GM12878 (cell line): ENCODE data around the gene SLC35F6. TPM values are rescaled to one million over a fixed set of nuclear protein-coding genes. Genes with fewer than 3 reads are reported as not detected.
A peak's percentile ranks its signal among the peaks of the same experiment; 100 is the strongest.

ENCODE experiments used
- ATAC-seq: fragments of 200-7000 bp; cut with Tn5 transposase; 3 replicates; pipeline ENCODE4 v1.9.1; 2020; ENCODE audit warnings: mild to moderate bottlenecking, moderate library complexity
- BruUV-seq: library from RNA; stranded (reverse); fragments of 400-500 nt; replicated peaks from 2 replicates; lab custom pipeline; 2021; lab: Mats Ljungman, UMichigan
- CTCF ChIA-PET: fragments of 300-600 bp; sonication (Branson Sonifier 250); formaldehyde crosslinking; extraction: SDS; loops from one replicate; lab custom pipeline; 2021; ENCODE audit warnings: inconsistent platforms; lab: Yijun Ruan, JAX
- POLR2A ChIA-PET: fragments of 350-600 bp; formaldehyde crosslinking; extraction: SDS; loops from one replicate; lab custom pipeline; 2021; ENCODE audit warnings: inconsistent platforms; lab: Charles Lee
- RAD21 ChIA-PET: fragments of 300-600 bp; sonication (Branson Sonifier 250); formaldehyde crosslinking; loops from one replicate; lab custom pipeline; 2023; ENCODE audit warnings: antibody characterized with exemption; ENCODE audit not compliant: unreplicated experiment; lab: Charles Lee
- SMC1A ChIA-PET: fragments of 300-600 bp; sonication (Branson Sonifier 250); formaldehyde crosslinking; loops from one replicate; lab custom pipeline; 2023; ENCODE audit not compliant: unreplicated experiment, uncharacterized antibody; lab: Charles Lee
- DNase-seq: peaks from one replicate; pipeline ENCODE4 v3.0.0-alpha.2; 2011; ENCODE audit warnings: low read depth, low spot score
- FAIRE-seq: peaks from 3 replicates; lab custom pipeline; 2011; peaks lifted over from hg19 to GRCh38; lab: Jason Lieb, UNC
- H2AFZ ChIP-seq: 2 replicates; pipeline ENCODE4 v1.6.0; 2011; ENCODE audit warnings: low read depth, low read length, control low read depth; ENCODE audit not compliant: control insufficient read depth
- H3K27ac ChIP-seq: 2 replicates; pipeline ENCODE4 v1.5.1; 2011; ENCODE audit warnings: control low read depth; ENCODE audit not compliant: control insufficient read depth, insufficient read depth
- H3K27me3 ChIP-seq, 2 experiments: replicated peaks in 1 of 2; 2 replicates each; pipeline versions ENCODE4 v1.6.0 to v1.6.1; 2011; ENCODE audit warnings: low read length in 1 of 2; ENCODE audit not compliant: control insufficient read depth in 2 of 2, insufficient read depth in 2 of 2
- H3K36me3 ChIP-seq, 2 experiments: 2 replicates each; pipeline ENCODE4 v1.5.1; 2011; ENCODE audit warnings: low read length in 1 of 2; ENCODE audit not compliant: control insufficient read depth in 2 of 2, insufficient read depth in 2 of 2
- H3K4me1 ChIP-seq: 2 replicates; pipeline ENCODE4 v1.6.1; 2011; ENCODE audit warnings: mild to moderate bottlenecking, low read length, moderate library complexity, mixed read lengths; ENCODE audit not compliant: control insufficient read depth, insufficient read depth
- H3K4me2 ChIP-seq: 2 replicates; pipeline ENCODE4 v1.6.0; 2011; ENCODE audit warnings: control low read depth; ENCODE audit not compliant: control insufficient read depth, insufficient read depth
- H3K4me3 ChIP-seq: fragments of 200-600 bp; sonication (generic); 2 replicates; pipeline ENCODE4 v1.5.1; 2016
- H3K79me2 ChIP-seq: 2 replicates; pipeline ENCODE4 v1.6.0; 2011; ENCODE audit warnings: low read length; ENCODE audit not compliant: control insufficient read depth, insufficient read depth
- H3K9ac ChIP-seq: 2 replicates; pipeline ENCODE4 v1.8.0; 2011; ENCODE audit warnings: low read length, control low read depth, mixed read lengths; ENCODE audit not compliant: control insufficient read depth, insufficient read depth
- H3K9me3 ChIP-seq: replicated peaks from 3 replicates; pipeline ENCODE4 v1.5.1; 2011; ENCODE audit warnings: mild to moderate bottlenecking, low read length; ENCODE audit not compliant: control insufficient read depth, insufficient read depth
- H4K20me1 ChIP-seq: 2 replicates; pipeline ENCODE4 v1.6.0; 2011; ENCODE audit not compliant: control insufficient read depth, insufficient read depth
- BACH1 ChIP-seq: fragments of 450-650 bp; IDR thresholded peaks from 2 replicates; pipeline ENCODE4 v1.6.1; 2017; ENCODE audit warnings: mild to moderate bottlenecking, borderline replicate concordance
- ETV6 ChIP-seq, 2 experiments: fragments of 450-650 bp in 1 of 2; IDR thresholded peaks in 1 of 2; conservative IDR thresholded peaks in 1 of 2; 2 replicates each; pipeline ENCODE4 v1.6.1; 2014; ENCODE audit warnings: antibody characterized with exemption in 1 of 2, borderline replicate concordance in 1 of 2, low read depth in 1 of 2, mild to moderate bottlenecking in 1 of 2, moderate library complexity in 1 of 2
- EZH2 ChIP-seq: IDR thresholded peaks from 2 replicates; pipeline ENCODE4 v1.6.1; 2012; ENCODE audit warnings: low read depth, mild to moderate bottlenecking, control low read depth, inconsistent platforms, low read length, borderline replicate concordance; ENCODE audit not compliant: control insufficient read depth
- IKZF1 ChIP-seq: fragments of 450-650 bp; conservative IDR thresholded peaks from 2 replicates; pipeline ENCODE4 v1.6.1; 2017; ENCODE audit warnings: antibody characterized with exemption, mild to moderate bottlenecking
- JUNB ChIP-seq: IDR thresholded peaks from 2 replicates; pipeline ENCODE4 v1.6.1; 2016; ENCODE audit warnings: antibody characterized with exemption, mild to moderate bottlenecking
- NR2C1 ChIP-seq: fragments of 450-650 bp; IDR thresholded peaks from 2 replicates; pipeline ENCODE4 v1.6.1; 2017; ENCODE audit warnings: antibody characterized with exemption, mild to moderate bottlenecking, moderate library complexity
- RFX5 ChIP-seq: IDR thresholded peaks from 2 replicates; pipeline ENCODE4 v1.6.1; 2011; ENCODE audit warnings: low read depth, low read length, improper control_type of control experiment
- SREBF2 ChIP-seq: IDR thresholded peaks from 2 replicates; pipeline ENCODE4 v1.6.1; 2012; ENCODE audit warnings: mild to moderate bottlenecking, low read length
- TAF1 ChIP-seq: IDR thresholded peaks from 2 replicates; pipeline ENCODE4 v1.6.1; 2011; ENCODE audit warnings: mild to moderate bottlenecking, low read depth, low read length, borderline replicate concordance
- TCF12 ChIP-seq: IDR thresholded peaks from 2 replicates; pipeline ENCODE4 v1.6.1; 2011; ENCODE audit warnings: low read depth, mild to moderate bottlenecking, low read length
- WRNIP1 ChIP-seq: IDR thresholded peaks from 2 replicates; pipeline ENCODE4 v1.6.1; 2011; ENCODE audit warnings: low read depth, low read length, improper control_type of control experiment, borderline replicate concordance
- YY1 ChIP-seq: IDR thresholded peaks from 2 replicates; pipeline ENCODE4 v1.6.1; 2011; ENCODE audit warnings: low read depth, mild to moderate bottlenecking, low read length
- ZNF384 ChIP-seq: IDR thresholded peaks from 2 replicates; pipeline ENCODE4 v1.6.1; 2012; ENCODE audit warnings: low read depth, mild to moderate bottlenecking, low read length, improper control_type of control experiment, borderline replicate concordance
- WGBS: methylation state at CpG from one replicate; pipeline ENCODE4 v1.1.6; 2016; ENCODE audit warnings: low lambda C conversion rate; ENCODE audit not compliant: insufficient replicate concordance, insufficient coverage; ENCODE audit errors: missing lambda C conversion rate; 5-methylcytosine and 5-hydroxymethylcytosine counted together
- in situ Hi-C: fragments of 300-500 bp; cut with MboI; formaldehyde crosslinking; loops from 9 replicates; pipeline ENCODE4 v1.14.3; 2018; ENCODE audit warnings: mixed read lengths
- intact Hi-C: fragments of 100-400 bp; cut with micrococcal nuclease; formaldehyde crosslinking; loops from one replicate; pipeline ENCODE4 v1.14.2; 2022; ENCODE audit not compliant: unreplicated experiment
- polyA plus RNA-seq, 11 experiments: library from polyadenylated mRNA; depleted of rRNA in 4 of 11; unstranded in 6 of 11; stranded (reverse) in 5 of 11; fragments of >200 nt; fragmentation: Nextera tagmentation in 4 of 11; fragmentation: Illumina TruSeq in 1 of 11; extraction: Ambion mirVana in 4 of 11; extraction: Trizol in 1 of 11; gene quantifications; 1 replicate in 1 of 11; 2 replicates in 10 of 11; pipeline versions ENCODE4 v1.2.1 to v1.2.3, GENCODE V29; 2011 to 2016; ENCODE audit warnings: inconsistent platforms in 2 of 11, missing spikeins in 2 of 11, low read depth in 1 of 11
- total RNA-seq, 4 experiments: library from RNA; depleted of rRNA in 3 of 4; stranded (reverse); fragments of >200 nt in 3 of 4; fragmentation: Illumina TruSeq in 1 of 4; extraction: Trizol in 1 of 4; gene quantifications; 2 replicates each; pipeline versions ENCODE4 v1.2.1 to v1.2.3, GENCODE V29; 2013 to 2021
- TF ChIP-seq, protein P1 (sequence below): IDR thresholded peaks from 2 replicates; pipeline ENCODE4 v1.6.1; 2012; ENCODE audit warnings: improper control_type of control experiment, low read depth, low read length; ENCODE audit not compliant: insufficient replicate concordance
- TF ChIP-seq, protein P2 (sequence below): fragments of 450-650 bp; IDR thresholded peaks from 2 replicates; pipeline ENCODE4 v1.6.1; 2017; ENCODE audit warnings: borderline replicate concordance

The SLC35F6 gene
- total and polyA plus RNA-seq, 10 of the 15 experiments (the other 5 are each of a cell fraction or from before 2014, with no cell fraction given), result 4.0 to 10.5 (median 8.0) TPM

DNA sequence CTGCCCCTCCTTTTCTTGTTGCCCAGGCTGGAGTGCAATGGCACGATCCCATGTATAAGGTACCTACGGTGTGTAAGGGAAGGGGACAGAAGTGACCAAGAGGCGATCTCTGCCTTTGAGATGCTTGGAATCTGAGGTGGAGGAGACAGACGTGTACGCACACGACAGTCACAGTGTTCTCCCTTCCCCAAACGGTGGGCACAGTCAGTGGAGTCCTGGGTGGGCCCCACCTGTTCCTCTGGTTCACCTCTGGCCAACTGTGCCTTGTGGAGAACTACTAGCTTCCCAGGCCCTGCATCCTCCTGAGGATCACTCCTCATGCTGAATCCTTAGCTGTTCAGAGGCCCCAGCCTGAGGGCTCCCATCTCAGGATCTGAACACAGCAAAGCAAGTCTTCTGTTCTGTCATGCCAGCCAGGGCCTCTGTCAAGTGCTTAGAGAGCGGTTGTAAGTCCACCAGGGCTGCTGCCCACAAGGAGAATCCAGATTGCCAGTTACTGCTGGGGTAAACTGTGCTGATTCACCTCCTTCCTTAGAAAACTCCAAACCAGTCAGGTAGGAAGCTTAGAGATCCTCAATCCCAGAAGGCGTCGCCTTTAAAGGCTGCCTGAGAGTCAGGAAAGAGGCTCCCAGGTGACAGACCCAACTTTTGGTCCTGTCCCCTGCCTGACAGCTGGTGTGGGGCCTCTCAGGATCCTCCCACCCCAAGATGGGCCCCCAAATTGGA lies 1.6 kb downstream of the SLC35F6 start:
- in situ Hi-C loops (no loop called here), intact Hi-C loops (no loop called here)
- WGBS, result 87% methylated on average over 10 of the region's 10 CpGs
- Histone ChIP-seq H2AFZ (no peak overlapping the region), H3K4me3 (peak overlapping the region; percentile 89; the same call in 1 of the 2 replicates), H3K4me1 (peaks cover 14% of the 10 kb centered on the region; the same call in 1 of the 2 replicates), H3K9ac (peak overlapping the region; percentile 76; the same call in 1 of the 2 replicates), H4K20me1 (no peaks in the 10 kb centered on the region), H3K27ac (peak overlapping the region; percentile 37; the same call in 1 of the 2 replicates), H3K27me3 (no peaks in the 10 kb centered on the region), H3K9me3 (no peaks in the 10 kb centered on the region), H3K79me2 (peaks cover 44% of the 10 kb centered on the region), H3K36me3 (no peaks in the 10 kb centered on the region; a peak in 2 of 4 replicates), H3K4me2 (peak overlapping the region; percentile 79)
- ChIA-PET POLR2A (no interaction called here), CTCF (interaction anchor here (0.6 kb wide), 1 partner anchor 9 kb away, joined by 3 read pairs; no protein-coding TSS in a partner anchor), RAD21 (no interaction called here), SMC1A (interaction anchor here (3.0 kb wide), 1 partner anchor 9 kb away, joined by 7 read pairs; no protein-coding TSS in a partner anchor)
- ATAC-seq (no peak), DNase-seq (no peak), FAIRE-seq (no peak)
- no TSS peak for BruUV-seq
- TF ChIP-seq JUNB (no peak), BACH1 (no peak), IKZF1 (no peak), RFX5 (no peak), WRNIP1 (no peak), YY1 (no peak), ZNF384 (no peak), TCF12 (no peak), TAF1 (no peak), EZH2 (no peak), ETV6 (conservative IDR thresholded peaks at IDR 0.05 in 1 of 2, IDR thresholded peaks at IDR 0.05 in 1 of 2; ENCODE audit: borderline replicate concordance in 1 of 2, low read depth in 1 of 2) (no peak), NR2C1 (no peak), SREBF2 (no peak)
- TF ChIP-seq, protein P1, sequence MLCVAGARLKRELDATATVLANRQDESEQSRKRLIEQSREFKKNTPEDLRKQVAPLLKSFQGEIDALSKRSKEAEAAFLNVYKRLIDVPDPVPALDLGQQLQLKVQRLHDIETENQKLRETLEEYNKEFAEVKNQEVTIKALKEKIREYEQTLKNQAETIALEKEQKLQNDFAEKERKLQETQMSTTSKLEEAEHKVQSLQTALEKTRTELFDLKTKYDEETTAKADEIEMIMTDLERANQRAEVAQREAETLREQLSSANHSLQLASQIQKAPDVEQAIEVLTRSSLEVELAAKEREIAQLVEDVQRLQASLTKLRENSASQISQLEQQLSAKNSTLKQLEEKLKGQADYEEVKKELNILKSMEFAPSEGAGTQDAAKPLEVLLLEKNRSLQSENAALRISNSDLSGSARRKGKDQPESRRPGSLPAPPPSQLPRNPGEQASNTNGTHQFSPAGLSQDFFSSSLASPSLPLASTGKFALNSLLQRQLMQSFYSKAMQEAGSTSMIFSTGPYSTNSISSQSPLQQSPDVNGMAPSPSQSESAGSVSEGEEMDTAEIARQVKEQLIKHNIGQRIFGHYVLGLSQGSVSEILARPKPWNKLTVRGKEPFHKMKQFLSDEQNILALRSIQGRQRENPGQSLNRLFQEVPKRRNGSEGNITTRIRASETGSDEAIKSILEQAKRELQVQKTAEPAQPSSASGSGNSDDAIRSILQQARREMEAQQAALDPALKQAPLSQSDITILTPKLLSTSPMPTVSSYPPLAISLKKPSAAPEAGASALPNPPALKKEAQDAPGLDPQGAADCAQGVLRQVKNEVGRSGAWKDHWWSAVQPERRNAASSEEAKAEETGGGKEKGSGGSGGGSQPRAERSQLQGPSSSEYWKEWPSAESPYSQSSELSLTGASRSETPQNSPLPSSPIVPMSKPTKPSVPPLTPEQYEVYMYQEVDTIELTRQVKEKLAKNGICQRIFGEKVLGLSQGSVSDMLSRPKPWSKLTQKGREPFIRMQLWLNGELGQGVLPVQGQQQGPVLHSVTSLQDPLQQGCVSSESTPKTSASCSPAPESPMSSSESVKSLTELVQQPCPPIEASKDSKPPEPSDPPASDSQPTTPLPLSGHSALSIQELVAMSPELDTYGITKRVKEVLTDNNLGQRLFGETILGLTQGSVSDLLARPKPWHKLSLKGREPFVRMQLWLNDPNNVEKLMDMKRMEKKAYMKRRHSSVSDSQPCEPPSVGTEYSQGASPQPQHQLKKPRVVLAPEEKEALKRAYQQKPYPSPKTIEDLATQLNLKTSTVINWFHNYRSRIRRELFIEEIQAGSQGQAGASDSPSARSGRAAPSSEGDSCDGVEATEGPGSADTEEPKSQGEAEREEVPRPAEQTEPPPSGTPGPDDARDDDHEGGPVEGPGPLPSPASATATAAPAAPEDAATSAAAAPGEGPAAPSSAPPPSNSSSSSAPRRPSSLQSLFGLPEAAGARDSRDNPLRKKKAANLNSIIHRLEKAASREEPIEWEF, result no peak
- TF ChIP-seq, protein P2, sequence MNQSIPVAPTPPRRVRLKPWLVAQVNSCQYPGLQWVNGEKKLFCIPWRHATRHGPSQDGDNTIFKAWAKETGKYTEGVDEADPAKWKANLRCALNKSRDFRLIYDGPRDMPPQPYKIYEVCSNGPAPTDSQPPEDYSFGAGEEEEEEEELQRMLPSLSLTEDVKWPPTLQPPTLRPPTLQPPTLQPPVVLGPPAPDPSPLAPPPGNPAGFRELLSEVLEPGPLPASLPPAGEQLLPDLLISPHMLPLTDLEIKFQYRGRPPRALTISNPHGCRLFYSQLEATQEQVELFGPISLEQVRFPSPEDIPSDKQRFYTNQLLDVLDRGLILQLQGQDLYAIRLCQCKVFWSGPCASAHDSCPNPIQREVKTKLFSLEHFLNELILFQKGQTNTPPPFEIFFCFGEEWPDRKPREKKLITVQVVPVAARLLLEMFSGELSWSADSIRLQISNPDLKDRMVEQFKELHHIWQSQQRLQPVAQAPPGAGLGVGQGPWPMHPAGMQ, result no peak
